Omental fat pad (tissue), 4 donors: ENCODE measurements around the gene COBLL1. TPM values are rescaled to one million over a fixed set of nuclear protein-coding genes. Genes with fewer than 3 reads are reported as not detected.
"Not testable (repeated sequence)": the region's sequence is repeated elsewhere in the genome, so short reads cannot be mapped to it uniquely, and the experiment has no call there.

Source experiments
- ATAC-seq: fragments of 150-250 bp; one replicate; pipeline ENCODE4 v1.9.1; 2016; ENCODE audit warnings: mild to moderate bottlenecking, moderate library complexity; ENCODE audit not compliant: low FRiP score
- DNase-seq: peaks from one replicate; pipeline ENCODE4 v3.0.0-alpha.2; 2019; ENCODE audit warnings: low spot score
- total RNA-seq, 4 donors: library from RNA; depleted of rRNA; stranded (reverse); fragments of >200 nt; gene quantifications; one replicate each; pipeline ENCODE4 v1.1.0, GENCODE V29; 2016
- TF ChIP-seq, protein P1 (sequence below), 3 donors: fragments of 450-650 bp; IDR thresholded peaks; one replicate each; pipeline ENCODE4 v1.5.1; 2016 to 2017; ENCODE audit warnings: antibody characterized with exemption in 3 of 3, mild to moderate bottlenecking in 3 of 3, moderate library complexity in 2 of 3

Gene COBLL1
- total RNA-seq, 4 donors from 2014 or later: 38.1 to 114 (median 68.5) TPM

DNA sequence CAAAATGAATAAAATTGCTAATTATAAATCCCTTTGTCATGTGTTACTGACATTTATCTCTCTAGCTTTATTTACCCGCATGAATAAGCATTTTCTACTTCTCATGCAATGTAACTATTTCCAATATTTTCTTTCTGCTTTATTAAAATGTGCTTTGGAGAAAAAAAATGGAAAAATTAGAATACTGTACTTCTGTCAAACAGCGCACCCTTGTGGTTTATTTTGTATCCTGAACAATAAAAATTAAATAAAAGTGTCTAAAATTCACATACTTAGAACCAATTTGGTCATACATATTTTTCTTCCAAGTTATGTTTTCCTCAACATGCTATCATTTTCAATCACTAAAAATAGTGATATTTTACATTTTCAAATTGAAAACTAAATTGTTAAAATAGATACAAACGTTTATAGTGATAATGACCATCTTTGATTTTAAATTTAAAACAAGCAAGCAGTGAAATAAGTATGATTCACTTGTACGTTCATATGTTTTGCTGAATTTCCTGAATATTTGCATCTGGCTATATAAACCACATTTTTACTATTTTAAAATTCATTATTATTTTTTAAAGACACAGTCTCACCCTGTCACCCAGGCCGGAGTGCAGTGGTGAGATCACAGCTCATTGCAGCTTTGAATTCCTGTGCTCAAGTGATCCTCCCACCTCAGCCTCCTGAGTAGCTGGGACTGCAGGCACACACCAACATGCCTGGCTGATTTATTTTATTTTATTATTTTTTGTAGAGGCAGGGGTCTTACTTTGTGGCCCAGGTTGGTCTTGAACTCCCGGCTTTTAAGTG is 124.4 kb downstream of the COBLL1 start:
- TF ChIP-seq, protein P1, sequence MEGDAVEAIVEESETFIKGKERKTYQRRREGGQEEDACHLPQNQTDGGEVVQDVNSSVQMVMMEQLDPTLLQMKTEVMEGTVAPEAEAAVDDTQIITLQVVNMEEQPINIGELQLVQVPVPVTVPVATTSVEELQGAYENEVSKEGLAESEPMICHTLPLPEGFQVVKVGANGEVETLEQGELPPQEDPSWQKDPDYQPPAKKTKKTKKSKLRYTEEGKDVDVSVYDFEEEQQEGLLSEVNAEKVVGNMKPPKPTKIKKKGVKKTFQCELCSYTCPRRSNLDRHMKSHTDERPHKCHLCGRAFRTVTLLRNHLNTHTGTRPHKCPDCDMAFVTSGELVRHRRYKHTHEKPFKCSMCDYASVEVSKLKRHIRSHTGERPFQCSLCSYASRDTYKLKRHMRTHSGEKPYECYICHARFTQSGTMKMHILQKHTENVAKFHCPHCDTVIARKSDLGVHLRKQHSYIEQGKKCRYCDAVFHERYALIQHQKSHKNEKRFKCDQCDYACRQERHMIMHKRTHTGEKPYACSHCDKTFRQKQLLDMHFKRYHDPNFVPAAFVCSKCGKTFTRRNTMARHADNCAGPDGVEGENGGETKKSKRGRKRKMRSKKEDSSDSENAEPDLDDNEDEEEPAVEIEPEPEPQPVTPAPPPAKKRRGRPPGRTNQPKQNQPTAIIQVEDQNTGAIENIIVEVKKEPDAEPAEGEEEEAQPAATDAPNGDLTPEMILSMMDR (IDR thresholded peaks at IDR 0.05): no peak
- no peak for DNase-seq
- ATAC-seq: no peak

DNA sequence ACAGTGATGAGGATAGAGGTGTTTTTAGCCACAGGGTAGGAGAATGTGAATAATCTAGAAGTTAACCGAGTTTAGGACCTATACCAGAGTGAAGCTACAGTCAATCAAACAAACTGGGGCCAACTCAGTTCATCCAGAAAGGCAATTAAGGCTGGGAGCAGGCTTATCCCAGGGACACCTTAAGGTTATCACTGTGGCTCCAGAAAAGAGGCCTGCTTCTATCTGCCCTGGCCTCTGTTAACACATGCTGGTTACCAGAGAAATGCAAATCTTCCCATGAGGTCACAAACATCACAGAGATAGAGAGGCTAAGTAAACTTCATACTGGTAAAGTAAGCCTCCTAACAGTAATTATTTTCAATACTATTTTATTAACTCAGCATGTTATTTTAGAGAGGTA is 127.2 kb downstream of the COBLL1 start:
- ATAC-seq (no peak), DNase-seq (no peak)
- TF ChIP-seq, protein P1 (IDR thresholded peaks at IDR 0.05): no peak

DNA sequence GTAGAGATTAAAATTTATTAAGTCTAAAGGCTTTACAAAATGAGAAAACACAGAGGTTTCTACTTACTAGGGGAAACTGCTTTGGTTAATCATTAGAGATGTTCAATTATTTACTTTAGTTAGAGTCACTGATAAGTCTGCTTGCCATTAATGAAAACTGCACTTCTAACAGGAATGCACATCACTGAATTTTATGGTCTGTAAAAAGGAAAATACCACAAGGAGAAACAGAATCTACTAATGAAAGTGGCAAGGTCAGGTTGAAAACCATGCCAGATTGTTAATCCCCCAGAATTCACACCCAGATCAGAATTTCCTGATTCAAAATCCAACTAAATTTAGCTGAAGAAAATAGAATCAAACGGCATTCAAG is 129.9 kb downstream of the COBLL1 start:
- ATAC-seq (no peak), DNase-seq (no peak)
- TF ChIP-seq, protein P1 (IDR thresholded peaks at IDR 0.05): no peak

DNA sequence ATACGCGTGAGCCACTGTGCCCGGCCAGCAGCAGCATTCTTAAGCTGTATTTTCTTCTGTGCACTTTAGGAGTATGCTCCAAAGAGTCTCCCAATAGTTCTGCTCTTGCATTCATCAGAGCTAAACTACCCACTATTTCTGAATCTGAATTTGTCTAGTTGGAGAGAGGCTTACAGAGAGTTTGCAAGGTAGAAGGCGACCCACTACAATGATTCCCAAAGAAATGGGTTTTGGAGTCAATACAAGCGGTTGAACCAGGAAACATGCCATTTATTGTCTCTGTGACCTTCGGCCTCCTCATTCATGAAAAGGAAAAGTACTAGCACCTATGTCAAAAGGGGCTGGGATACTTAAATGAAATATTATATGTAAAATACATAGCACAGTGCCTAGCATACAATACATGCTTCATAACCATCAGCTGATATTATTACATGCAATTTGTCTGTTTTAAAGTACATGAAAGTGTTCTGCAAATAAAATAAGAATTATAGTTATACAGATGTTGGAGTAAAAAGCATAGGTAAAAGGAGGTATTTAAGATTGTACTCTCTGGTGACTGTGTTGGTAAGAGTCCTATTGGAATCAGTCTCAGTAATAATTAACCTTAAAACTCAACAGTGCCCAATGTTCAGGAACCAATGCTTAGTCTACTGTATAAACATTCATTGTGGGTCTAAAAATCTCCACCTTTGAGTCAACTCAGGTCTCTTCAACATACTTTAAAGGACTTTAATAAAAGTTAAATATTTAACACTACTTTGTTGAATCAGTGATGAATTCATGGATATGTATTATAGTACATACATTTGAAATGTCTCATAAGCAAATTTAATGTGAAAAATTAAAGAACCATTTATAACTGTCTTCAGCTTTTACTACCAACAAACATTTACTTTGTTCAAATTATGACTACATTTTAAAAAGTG is 130.5 kb downstream of the COBLL1 start:
- no peak for ATAC-seq
- TF ChIP-seq, protein P1 (IDR thresholded peaks at IDR 0.05): no peak
- no peak for DNase-seq

DNA sequence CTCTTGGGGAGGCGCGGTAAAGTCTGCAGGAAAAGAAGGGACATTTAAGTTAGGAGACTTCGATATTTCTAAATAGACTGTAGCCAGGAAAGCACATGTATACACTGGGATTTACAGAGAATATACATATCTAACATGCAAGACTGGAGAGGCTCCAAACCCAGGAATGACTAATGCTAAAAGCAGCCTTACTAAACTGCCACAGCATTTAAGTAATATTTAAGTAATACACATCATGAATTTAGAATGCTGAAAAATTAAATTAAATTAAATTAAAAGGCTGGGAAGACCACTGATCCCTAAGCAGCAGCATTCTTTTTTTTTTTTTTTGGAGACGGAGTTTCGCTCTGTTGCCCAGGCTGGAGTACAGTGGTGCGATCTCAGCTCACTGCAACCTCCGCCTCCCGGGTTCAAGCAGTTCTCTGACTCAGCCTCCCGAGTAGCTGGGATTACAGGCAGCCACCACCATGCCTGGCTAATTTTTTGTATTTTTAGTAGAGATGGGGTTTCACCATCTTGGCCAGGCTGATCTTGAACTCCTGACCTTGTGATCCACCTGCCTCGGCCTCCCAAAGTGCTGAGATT is 131.3 kb downstream of the COBLL1 start:
- DNase-seq, ATAC-seq: not testable (repeated sequence)

DNA sequence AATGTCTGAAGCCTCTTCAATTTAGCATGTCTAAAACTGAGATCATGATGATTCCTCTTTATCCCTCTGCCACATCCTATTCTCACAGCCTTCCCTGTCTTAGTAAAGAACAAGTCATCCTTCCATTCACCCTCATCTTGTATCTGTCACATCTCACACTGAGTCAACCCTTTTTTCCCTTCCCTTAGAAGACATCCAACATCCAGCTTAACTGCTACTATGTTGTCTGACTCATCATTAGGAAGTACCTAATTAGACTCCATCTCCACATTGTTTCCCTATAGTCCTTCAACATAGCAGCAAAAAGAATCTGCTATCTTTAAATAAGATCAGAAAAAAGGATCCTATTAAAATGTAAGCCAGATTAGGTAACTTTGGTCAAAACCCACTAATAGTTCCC is 135.1 kb downstream of the COBLL1 start:
- DNase-seq (no peak), ATAC-seq (no peak)
- TF ChIP-seq, protein P1 (IDR thresholded peaks at IDR 0.05): no peak
